H7 (cell line): Measurements from ENCODE around the gene UBQLN4. TPM values are rescaled to one million over a fixed set of nuclear protein-coding genes. Genes with fewer than 3 reads are reported as not detected.
A peak's percentile ranks its signal among the peaks of the same experiment; 100 is the strongest.

Experiments
- DNase-seq: peaks from one replicate; pipeline ENCODE4 v3.0.0; 2012
- H3K27me3 ChIP-seq: 2 replicates; pipeline ENCODE4 v1.6.0; 2011; ENCODE audit warnings: mild to moderate bottlenecking, low read length; ENCODE audit not compliant: control insufficient read depth, insufficient read depth
- H3K36me3 ChIP-seq: replicated peaks from 2 replicates; pipeline ENCODE4 v1.5.1; 2011; ENCODE audit warnings: low read length; ENCODE audit not compliant: control insufficient read depth, insufficient read depth
- H3K4me3 ChIP-seq: 2 replicates; pipeline ENCODE4 v1.5.1; 2011; ENCODE audit warnings: low read depth, mild to moderate bottlenecking, control low read depth, low read length, moderate library complexity; ENCODE audit not compliant: insufficient read depth
- total RNA-seq: library from RNA; depleted of rRNA; stranded (reverse); fragments of >200 nt; shearing (Covaris generic); gene quantifications from 2 replicates; pipeline ENCODE4 v1.2.3, GENCODE V29; 2014

UBQLN4 gene
- total RNA-seq, 1 experiment from 2014 or later = 64.6 TPM

DNA sequence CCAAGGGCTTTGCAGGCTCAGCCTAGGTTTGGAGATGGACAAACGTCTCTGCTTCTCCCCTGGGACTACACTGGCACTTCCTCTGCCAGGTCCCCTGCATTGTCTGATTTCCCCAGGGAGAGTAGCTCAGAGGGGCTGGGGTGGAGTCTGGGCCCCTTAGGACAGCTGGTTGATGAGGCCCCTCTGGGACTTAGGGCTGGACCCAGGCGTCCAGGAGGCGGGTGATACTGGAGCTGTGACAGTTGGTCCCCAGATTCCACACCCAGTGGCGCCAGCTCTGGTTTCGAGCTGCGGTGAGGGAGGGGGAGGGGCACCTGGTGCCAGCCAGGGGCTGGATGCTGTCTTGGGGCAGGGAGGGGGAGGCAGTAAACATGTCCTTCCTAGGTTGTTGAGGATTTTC is 36.1 kb upstream of the UBQLN4 start:
- H3K36me3 ChIP-seq = no peaks in the 10 kb centered on the region; the same call in 1 of the 2 replicates
- no peak overlapping the region for H3K4me3 ChIP-seq
- no peaks in the 10 kb centered on the region for H3K27me3 ChIP-seq
- peak; percentile 49 for DNase-seq

DNA sequence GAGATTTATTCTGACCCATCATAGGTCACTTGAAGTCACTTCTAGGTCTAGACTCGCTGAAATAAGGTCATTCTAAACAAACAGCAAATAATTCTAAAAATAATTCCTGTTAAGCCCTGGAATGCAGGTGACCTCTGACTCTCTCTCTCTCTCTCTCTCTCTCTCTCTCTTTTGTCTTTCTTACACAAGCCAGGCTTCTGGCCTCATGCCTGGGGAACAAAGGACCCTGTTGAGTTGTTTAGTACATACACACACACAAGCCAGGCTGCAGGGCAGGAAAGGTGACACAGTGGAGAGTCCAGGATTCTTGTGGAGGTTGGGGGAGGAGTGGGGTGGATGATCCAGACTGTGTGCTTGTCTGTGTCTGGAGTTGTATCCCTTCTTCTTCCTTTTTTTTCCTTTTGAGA is 32.7 kb upstream of the UBQLN4 start:
- no peak overlapping the region for H3K4me3 ChIP-seq
- H3K27me3 ChIP-seq = no peaks in the 10 kb centered on the region
- peak; percentile 17 for DNase-seq
- no peaks in the 10 kb centered on the region for H3K36me3 ChIP-seq

DNA sequence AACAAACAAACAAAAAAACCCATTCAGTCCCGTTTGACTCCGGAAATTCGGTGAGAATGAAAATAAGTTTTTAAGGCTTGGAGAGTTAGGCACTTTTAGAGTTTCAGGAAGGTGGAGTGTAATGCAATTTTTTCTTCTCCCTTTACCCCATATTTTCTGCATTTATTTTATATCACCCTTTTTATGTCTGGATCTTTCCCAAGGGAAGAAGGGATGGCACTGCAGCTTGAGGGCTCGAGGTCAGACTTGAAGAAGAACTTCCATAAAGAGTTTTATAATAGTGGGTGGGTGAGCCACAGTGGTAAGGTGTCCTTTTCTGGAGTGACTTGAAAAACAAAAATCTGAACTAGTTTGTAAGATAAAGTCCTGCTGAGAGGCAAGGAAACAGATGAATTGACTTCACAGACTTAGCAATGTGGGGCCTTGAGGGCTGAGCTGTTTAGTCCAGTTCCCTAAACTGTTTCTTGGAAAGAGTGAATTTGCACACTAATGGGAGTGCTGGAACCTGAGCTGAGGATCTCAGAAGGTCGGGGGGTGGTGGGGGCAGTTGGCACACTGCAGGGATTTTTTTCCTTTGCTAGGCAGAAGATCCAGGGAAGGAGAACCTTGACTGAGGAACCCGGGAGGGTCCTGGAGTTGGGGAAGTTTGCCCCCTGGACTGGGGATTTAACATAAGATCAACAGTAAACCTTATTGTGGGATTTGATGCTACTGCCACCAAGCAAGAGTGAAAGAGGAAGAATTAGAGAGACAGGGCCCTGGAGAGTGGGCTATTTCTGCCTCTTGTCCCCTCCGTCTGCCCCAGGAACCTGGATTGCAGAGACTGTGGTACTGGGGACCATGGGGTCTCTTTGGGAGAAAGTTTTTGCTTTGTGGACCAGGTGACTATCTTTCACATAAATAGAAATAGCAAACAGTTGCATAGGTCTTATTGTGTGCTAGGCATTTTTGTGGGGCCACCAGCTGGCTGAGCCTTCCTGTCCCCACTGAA is 30.5 kb upstream of the UBQLN4 start:
- peak overlapping the region; percentile 96 for H3K4me3 ChIP-seq
- 0 out of 2 replicates have a peak, but pooled peaks cover 3% of the 10 kb centered on the region for H3K36me3 ChIP-seq
- peak; percentile 43 for DNase-seq
- H3K27me3 ChIP-seq = no peaks in the 10 kb centered on the region

DNA sequence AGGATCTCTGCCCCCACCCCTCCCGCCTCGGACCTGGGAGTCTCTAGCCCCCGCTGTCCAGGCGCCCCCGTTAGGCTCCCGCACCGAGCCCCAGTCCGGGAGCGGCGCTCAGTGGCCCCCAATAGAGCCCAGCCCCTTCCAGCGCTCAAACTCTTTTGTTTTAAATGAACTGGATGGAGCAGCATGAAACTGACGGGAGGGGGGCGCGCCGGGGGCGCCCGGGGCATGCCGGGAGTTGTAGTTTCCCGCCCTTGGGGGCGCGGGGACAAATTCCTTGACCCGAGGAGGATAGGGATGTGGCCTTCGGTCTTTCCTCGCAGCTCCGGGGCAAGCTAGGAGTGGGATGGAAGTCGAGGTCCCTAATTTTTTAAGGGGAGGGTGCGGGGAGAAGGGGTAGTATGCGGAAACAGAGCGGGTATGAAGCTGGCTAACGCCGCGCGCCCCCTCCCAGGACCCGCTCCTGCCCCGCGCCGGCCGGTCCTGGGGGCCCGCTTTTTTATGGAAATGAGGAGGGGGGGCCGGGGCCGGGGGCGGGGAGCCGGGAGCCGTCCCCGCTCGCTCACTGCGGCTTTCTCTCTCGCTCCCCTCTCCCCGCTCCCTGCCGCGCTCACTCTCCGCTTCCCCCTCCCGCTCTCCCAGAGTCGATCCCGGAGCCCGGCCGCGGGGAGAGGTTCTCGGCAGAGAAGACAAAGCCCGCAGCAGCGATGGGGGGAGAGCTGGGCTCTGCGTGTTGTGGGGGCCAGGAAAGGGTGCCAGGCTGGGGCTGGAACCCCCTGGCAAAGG is 28.9 kb upstream of the UBQLN4 start, which contains the start of gene MEX3A:
Gene MEX3A, minus strand, starts transcription at position 157 of the 783 bp plus-strand sequence. CDS start 467 bp downstream, outside the sequence.
- peak; percentile 97 for DNase-seq
- H3K27me3 ChIP-seq = no peaks in the 10 kb centered on the region
- 0 out of 2 replicates have a peak, but pooled peaks cover 3% of the 10 kb centered on the region for H3K36me3 ChIP-seq
- peak within 1 kb of the TSS; percentile 96 for H3K4me3 ChIP-seq

DNA sequence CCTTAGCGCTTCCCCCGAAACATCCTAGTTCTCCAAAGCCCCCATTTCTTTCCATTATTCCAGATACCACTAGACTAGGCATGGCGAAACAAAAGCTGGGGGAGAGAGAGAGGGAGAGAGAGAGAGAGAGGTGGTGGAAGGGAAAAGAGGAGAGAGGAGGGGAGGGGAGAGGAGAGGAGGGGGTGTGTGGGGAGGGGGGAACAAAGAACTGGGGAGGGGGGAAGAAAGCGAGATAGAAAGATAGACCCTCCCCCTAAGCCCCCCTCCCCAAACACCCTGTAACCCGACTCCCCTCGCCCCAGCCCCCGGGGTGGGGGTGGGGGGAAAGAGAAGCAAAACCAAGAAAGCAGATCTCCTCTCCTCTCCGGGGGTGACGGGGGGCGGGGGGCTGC is 28.3 kb upstream of the UBQLN4 start:
- Histone ChIP-seq H3K27me3 (no peaks in the 10 kb centered on the region), H3K4me3 (peak overlapping the region; percentile 96), H3K36me3 (peaks cover 3% of the 10 kb centered on the region; the same call in 1 of the 2 replicates)
- DNase-seq = peak; percentile 90

DNA sequence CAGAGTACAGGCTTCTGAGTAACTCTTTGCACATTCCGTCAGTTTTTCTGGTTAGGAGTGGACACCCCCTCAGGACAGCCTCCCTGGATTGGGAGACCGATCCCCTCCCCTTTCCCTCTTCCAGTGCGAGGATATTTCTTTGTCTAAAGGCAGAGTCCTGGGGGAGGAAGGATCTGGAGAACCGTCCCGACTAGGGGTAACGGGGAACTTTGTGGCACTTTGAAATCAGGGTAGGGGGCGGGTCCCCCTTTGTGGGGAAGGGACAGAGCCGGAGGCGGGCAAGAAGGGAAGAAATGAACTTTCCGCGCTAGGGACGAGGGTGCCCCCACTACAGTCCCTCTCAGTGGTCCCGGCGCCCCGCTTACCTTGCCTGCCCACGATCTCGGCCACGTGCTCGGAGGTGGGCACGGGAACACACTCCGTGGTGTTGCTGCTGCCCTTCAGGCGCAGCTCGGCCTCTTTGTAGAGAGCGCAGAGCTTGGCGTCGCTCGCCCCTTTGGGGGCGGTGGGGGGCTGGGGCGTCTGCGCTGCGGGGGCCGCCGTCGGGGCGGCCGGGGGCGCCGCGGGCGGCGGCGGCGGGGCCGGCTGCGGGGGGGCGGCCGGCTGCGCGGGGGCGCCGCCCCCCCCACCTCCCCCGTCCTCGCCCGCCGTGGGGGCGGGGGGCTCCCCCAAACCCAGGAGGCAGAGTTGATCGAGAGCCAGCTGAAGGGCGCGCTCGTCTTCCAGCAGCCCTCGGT is 27.8 kb upstream of the UBQLN4 start:
- Histone ChIP-seq H3K27me3 (no peaks in the 10 kb centered on the region), H3K4me3 (peak overlapping the region; percentile 96), H3K36me3 (peaks cover 4% of the 10 kb centered on the region)
- peak; percentile 76 for DNase-seq

DNA sequence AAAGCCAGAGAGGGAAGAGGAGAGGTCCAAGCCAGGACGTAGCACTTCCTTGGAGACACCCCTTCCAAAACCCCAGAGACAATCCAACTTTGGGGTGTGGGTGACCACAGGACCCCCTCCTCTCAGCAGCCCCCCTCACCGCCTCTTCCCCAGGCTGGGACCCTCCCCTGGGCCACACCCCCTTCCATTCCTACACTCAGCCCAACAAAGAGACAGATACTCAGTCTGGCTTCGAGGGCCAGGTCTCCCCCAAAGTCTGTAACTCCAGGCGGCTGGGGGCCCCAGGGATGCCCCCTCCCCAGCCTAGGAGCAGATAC is 27.2 kb upstream of the UBQLN4 start:
- DNase-seq = peak; percentile 69
- H3K27me3 ChIP-seq = no peaks in the 10 kb centered on the region

DNA sequence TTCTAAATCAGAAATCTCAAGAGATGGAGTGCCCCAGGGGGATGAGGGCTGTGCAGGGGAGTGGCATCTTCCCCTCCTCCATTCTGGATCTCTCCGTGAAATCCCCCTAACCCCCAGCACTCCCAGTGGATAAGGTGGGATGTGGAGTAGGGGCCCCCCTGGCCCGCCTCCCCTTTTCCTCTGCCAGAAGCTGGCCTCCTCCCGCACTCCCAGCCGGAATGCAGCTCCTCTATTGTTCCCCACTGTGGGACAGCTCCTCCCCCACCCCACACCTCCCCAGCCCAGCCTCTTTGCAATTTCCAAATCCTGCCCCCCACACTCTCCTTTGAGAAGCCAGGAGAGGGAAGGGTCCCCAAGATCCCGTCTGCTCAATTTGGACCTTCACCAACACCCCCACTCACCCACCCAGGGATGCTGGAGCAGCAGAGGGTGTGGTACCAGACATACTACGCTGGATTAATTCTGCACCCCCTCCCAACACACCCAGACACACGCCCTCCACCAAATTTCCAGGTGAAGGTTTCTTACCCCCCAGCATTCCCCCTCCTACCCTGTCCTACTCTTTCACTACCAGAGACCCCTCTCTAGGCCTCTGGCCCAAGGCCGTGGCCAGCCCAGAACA is 26.8 kb upstream of the UBQLN4 start:
- H3K36me3 ChIP-seq = peaks cover 9% of the 10 kb centered on the region
- H3K4me3 ChIP-seq = peak overlapping the region; percentile 96
- no peaks in the 10 kb centered on the region for H3K27me3 ChIP-seq
- peak; percentile 79 for DNase-seq

More for the DNA sequence above, 27.2 kb upstream of the UBQLN4 start:
- Histone ChIP-seq H3K36me3 (peaks cover 6% of the 10 kb centered on the region), H3K4me3 (peak overlapping the region; percentile 96)

DNA sequence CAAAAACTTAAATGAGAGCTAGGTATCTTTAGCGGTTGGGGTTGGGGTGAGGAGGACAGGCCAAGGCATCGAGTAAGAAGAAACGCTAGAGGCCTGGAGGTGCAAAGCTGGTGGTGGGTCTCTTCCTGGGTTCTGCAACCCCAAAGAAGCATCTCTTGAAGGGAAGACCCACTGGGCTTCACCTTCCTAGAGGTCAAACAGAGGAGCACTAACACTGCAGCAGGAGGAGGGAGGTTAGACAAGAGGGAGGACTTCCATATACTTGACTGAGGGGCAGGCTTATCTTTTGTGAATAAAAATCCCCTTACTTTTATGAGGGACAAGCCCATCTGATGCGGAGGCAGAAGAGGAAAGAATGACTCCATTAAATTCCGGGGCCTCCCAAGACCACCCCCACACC is 26.2 kb upstream of the UBQLN4 start:
- no peak for DNase-seq
- Histone ChIP-seq H3K27me3 (no peaks in the 10 kb centered on the region), H3K4me3 (peak overlapping the region; percentile 96), H3K36me3 (peaks cover 9% of the 10 kb centered on the region)

DNA sequence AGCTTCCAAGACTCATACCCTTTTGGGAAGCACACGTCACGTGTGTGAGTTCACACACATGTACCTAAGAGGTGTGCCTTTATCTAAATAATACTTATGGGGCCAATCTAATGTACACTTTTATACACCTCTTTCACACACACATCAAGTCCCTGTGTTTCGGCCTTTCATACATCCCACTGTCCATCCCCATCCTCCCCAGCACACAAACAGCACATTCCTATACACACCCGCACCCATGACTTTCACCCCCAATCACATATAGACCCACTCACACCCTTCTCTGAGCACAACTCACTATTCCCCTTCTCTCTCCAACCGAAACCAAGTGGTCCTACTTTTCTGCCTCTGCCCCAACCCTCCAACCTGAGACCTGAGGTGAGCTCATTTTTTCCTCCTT is 25.1 kb upstream of the UBQLN4 start:
- Histone ChIP-seq H3K4me3 (no peak overlapping the region), H3K27me3 (no peaks in the 10 kb centered on the region), H3K36me3 (peaks cover 9% of the 10 kb centered on the region)
- no peak for DNase-seq

DNA sequence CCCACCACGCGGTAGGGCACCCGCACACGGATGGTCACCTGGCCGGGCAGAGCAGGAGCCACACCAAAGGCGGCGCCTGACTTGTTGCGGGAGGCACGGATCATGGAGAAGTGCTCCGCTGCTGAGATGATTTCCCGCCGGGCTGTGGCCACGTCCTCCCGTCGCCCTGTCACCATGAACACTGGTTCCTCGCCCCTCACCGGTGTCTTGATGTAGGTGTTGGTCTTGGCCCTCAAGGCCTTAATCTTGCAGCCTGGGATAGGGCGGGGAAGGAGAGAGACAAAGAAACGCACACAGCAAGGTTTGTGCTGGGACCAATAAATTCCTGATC is 23.8 kb upstream of the UBQLN4 start:
- no peak for DNase-seq
- Histone ChIP-seq H3K27me3 (no peaks in the 10 kb centered on the region), H3K4me3 (peak overlapping the region; percentile 18), H3K36me3 (peaks cover 13% of the 10 kb centered on the region)

DNA sequence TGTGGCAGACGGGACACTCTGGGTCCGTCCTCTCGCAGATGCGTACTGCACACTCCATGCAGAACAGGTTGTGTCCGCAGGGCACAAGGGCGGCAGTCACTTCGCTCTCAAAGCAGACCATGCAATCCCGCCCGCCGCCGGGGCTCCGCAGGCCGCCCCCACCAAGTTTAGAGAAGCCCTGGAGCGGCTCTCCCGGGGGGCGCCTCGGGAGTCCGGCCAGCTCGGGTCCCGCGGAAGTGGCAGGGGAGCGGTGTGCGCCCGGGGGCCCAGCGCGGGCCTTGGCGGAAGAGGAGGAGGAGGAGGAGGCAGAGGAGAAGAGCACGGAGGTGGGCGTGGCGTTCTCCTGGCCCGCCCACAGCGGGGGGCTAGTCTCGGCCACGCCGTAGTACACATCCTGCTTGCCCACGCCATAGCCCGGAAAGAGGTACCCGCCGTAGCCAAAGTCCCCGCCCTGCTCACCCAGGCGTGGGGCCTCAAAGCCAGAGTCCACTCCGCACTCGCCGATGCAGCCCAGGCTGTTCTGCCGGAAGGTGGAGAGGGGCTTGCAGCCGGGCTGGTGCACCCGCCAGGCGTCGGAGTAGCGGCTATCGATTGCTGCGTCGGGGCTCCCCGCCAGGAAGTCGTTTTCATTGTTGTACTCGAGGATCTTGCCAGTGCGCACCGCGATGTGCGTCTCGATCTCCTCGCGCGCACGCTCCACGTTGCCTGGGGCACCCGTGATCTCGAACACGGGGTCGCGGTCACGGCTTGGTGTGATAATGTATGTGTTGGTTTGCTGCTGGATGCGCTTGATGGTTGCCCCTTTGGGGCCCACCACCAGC is 23.2 kb upstream of the UBQLN4 start:
- DNase-seq = peak; percentile 88
- peaks cover 13% of the 10 kb centered on the region for H3K36me3 ChIP-seq
- H3K27me3 ChIP-seq = no peaks in the 10 kb centered on the region
- H3K4me3 ChIP-seq = peak overlapping the region; percentile 30

DNA sequence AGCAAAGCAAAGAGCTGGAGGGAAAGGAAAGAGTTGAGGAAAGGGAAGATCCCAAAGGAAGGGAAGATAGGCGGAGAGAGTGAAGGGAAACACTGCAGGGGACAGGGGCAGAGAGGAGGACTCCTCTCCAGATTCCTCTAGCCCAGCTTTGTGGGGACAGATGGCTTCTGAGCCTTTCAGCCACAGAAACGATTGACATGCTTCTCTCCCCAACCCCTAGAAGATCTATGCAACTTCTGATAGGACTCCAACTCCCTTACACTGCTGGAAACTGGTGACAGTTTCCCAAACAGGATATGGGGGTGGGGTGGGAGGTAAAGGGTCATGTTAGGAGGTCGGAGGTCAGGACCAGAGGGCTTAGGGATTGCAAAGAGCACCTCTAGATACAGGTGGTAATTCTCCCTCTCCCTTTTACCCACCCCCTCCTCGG is 22.2 kb upstream of the UBQLN4 start:
- no peaks in the 10 kb centered on the region for H3K27me3 ChIP-seq
- H3K4me3 ChIP-seq = no peak overlapping the region
- DNase-seq = no peak
- H3K36me3 ChIP-seq = peaks cover 13% of the 10 kb centered on the region
